Esophagus squamous epithelium (tissue), 5 donors: ENCODE data around the gene ARL6IP6. TPM values are rescaled to one million over a fixed set of nuclear protein-coding genes. Genes with fewer than 3 reads are reported as not detected.
"Not testable (repeated sequence)": the region's sequence is repeated elsewhere in the genome, so short reads cannot be mapped to it uniquely, and the experiment has no call there.

Source experiments
- DNase-seq: peaks from one replicate; lab custom pipeline; 2025; lab: John Stamatoyannopoulos, UW
- H3K27ac ChIP-seq, 4 donors: fragments of 200-600 bp; sonication (generic); one replicate each; pipeline ENCODE4 v1.5.1; 2016 to 2019; ENCODE audit warnings: mild to moderate bottlenecking in 1 of 4
- H3K27me3 ChIP-seq, 4 donors: fragments of 200-600 bp; sonication (generic); 1 replicate in 3 of 4; 2 replicates in 1 of 4; pipeline versions ENCODE4 v1.5.1 to v1.6.0; 2017 to 2021; ENCODE audit warnings: antibody characterized with exemption in 1 of 4
- H3K36me3 ChIP-seq, 3 donors: fragments of 200-600 bp; sonication (generic); one replicate each; pipeline ENCODE4 v1.5.1; 2016 to 2019
- H3K4me1 ChIP-seq, 3 donors: fragments of 200-600 bp; sonication (generic); one replicate each; pipeline ENCODE4 v1.5.1; 2017 to 2019
- H3K4me3 ChIP-seq, 4 donors: fragments of 200-600 bp; sonication (generic); 1 replicate in 3 of 4; 2 replicates in 1 of 4; pipeline ENCODE4 v1.5.1; 2016 to 2019; ENCODE audit warnings: mild to moderate bottlenecking in 2 of 4, moderate library complexity in 1 of 4
- H3K9me3 ChIP-seq, 3 donors: fragments of 200-600 bp; sonication (generic); one replicate each; pipeline ENCODE4 v1.5.1; 2016 to 2019
- CTCF ChIP-seq, 6 experiments: fragments of 450-650 bp in 4 of 6; fragments of 200-600 bp in 2 of 6; sonication (generic) in 2 of 6; IDR thresholded peaks; one replicate each; pipeline ENCODE4 v1.5.1; 2016 to 2019; ENCODE audit warnings: antibody characterized with exemption in 6 of 6, mild to moderate bottlenecking in 4 of 6, moderate library complexity in 4 of 6
- POLR2A ChIP-seq, 4 donors: fragments of 450-650 bp; IDR thresholded peaks; one replicate each; pipeline ENCODE4 v1.6.1; 2017; ENCODE audit warnings: antibody characterized with exemption in 4 of 4, mild to moderate bottlenecking in 4 of 4, moderate library complexity in 3 of 4
- WGBS, 2 donors: methylation state at CpG; one replicate each; pipeline ENCODE4 v1.1.5; 2018; 5-methylcytosine and 5-hydroxymethylcytosine counted together
- intact Hi-C: fragments of 100-400 bp; cut with DNase I; formaldehyde crosslinking; loops from one replicate; pipeline ENCODE4 v1.15.0; 2022
- total RNA-seq, 4 donors: library from RNA; depleted of rRNA; stranded (reverse); fragments of >200 nt; gene quantifications; one replicate each; pipeline ENCODE4 v1.1.0, GENCODE V29; 2016
- donor health status: DM: yes; HTN: yes; CAD: no.

Gene ARL6IP6
- total RNA-seq, 4 donors from 2014 or later, result 7.7 to 24.2 (median 19.0) TPM

DNA sequence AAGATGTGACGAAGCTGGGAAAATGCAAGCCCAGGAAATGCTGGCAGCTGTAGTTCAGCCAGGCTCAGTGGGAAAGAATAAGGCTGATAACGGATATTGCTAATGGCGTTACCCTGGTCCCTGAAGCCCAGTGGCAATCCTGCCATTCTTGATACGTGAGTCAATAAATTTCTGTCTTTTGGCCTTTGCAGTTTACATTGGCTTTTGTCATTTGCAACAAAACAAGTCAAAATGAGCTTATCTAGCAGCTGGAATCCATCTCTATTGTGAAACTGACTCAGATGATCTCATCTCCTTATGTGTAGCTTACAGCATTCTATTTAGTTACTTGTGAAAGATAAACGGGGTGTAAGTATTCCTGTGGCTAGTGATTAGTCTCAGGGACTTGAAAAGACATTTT is 43.8 kb downstream of the ARL6IP6 start:
- intact Hi-C loops, result no loop called here
- WGBS, 2 donors, result 68 to 72% methylated on average over 5 of the region's 5 CpGs
- no peaks in the 10 kb centered on the region for H3K9me3 ChIP-seq
- TF ChIP-seq POLR2A (IDR thresholded peaks at IDR 0.05) (no peak), CTCF (IDR thresholded peaks at IDR 0.05) (no peak)
- H3K27me3 ChIP-seq, result no peaks in the 10 kb centered on the region
- DNase-seq, result no peak
- no peak overlapping the region for H3K4me3 ChIP-seq
- peaks cover 0 to 66% (median 6%) of the 10 kb centered on the region in 3 donors for H3K36me3 ChIP-seq
- H3K27ac ChIP-seq, result peak overlapping the region in 2 of 4 donors; percentile 11 to 16
- no peaks in the 10 kb centered on the region for H3K4me1 ChIP-seq

DNA sequence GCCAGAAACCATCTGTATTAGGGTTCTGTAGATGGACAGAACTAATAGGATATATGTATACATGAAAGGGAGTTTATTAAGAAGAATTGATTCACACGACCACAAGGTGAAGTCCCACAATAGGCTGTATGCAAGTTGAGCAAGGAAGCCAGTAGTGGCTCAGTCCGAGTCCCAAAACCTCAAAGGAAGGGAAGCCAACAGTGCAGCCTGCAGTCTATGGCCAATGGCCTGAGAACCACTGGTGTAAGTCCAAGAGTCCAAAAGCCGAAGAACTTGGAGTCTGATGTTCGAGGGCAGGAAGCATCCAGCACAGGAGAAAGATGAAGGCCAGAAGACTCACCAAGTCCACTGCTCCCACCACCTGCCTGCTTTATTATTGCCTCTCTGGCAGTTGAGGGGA is 44.8 kb downstream of the ARL6IP6 start:
- DNase-seq, H3K4me1 ChIP-seq, H3K27ac ChIP-seq, H3K27me3 ChIP-seq, H3K9me3 ChIP-seq, H3K4me3 ChIP-seq, intact Hi-C loops: not testable (repeated sequence)
- H3K36me3 ChIP-seq, result peaks cover 0 to 56% (median 6%) of the 10 kb centered on the region in 3 donors
- 71 to 96% methylated on average over 4 of the region's 4 CpGs for WGBS, 2 donors

GRCh38 chr2:152763651-152764050 is 45.2 kb downstream of the ARL6IP6 start:
- H3K4me3 ChIP-seq, result no peak overlapping the region
- no peaks in the 10 kb centered on the region for H3K4me1 ChIP-seq
- H3K9me3 ChIP-seq, result no peaks in the 10 kb centered on the region
- H3K27ac ChIP-seq, result no peak overlapping the region
- intact Hi-C loops, result no loop called here
- no peaks in the 10 kb centered on the region for H3K27me3 ChIP-seq
- H3K36me3 ChIP-seq, result peaks cover 0 to 52% (median 6%) of the 10 kb centered on the region in 3 donors
- WGBS, 2 donors, result 69 to 88% methylated on average over 1 of the region's 1 CpG
- no peak for TF ChIP-seq POLR2A (IDR thresholded peaks at IDR 0.05)
- TF ChIP-seq CTCF (IDR thresholded peaks at IDR 0.05), result no peak
- DNase-seq, result no peak

GRCh38 chr2:152766928-152767327 is 48.5 kb downstream of the ARL6IP6 start:
- H3K27me3 ChIP-seq, result no peaks in the 10 kb centered on the region
- no peaks in the 10 kb centered on the region for H3K9me3 ChIP-seq
- no peak for DNase-seq
- H3K4me1 ChIP-seq, result no peaks in the 10 kb centered on the region
- H3K27ac ChIP-seq, result no peak overlapping the region
- intact Hi-C loops, result no loop called here
- no peak overlapping the region for H3K4me3 ChIP-seq
- 58 to 69% methylated on average over 1 of the region's 1 CpG for WGBS, 2 donors
- H3K36me3 ChIP-seq, result peaks cover 0 to 20% (median 0%) of the 10 kb centered on the region in 3 donors
- TF ChIP-seq POLR2A (IDR thresholded peaks at IDR 0.05) (no peak), CTCF (IDR thresholded peaks at IDR 0.05) (no peak)

DNA sequence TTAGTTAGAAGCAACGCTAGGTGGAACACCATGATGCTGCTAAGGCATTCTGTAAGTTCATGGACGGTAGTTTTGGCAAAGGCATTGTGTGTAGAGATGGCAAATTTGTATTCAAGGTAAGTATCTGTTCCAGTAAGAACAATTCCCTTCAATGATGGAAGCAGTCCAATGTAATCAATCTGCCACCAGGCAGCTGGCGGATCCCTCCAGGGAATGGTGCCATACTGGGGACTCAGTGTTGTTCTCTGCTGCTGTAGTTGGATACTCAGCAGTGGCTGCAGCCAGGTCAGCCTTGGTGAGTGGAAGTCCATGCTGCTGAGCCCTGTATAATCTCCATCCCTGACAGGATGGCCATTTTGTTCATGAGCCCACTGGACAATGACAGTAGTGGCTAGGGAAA is 62.8 kb downstream of the ARL6IP6 start:
- 49 to 72% methylated on average over 2 to 3 of the region's 3 CpGs for WGBS, 2 donors
- no peak for DNase-seq

More for the DNA sequence above, 62.8 kb downstream of the ARL6IP6 start:
- TF ChIP-seq POLR2A (IDR thresholded peaks at IDR 0.05) (no peak), CTCF (IDR thresholded peaks at IDR 0.05) (no peak)
- H3K36me3 ChIP-seq, result no peaks in the 10 kb centered on the region
- no peaks in the 10 kb centered on the region for H3K4me1 ChIP-seq
- intact Hi-C loops, result no loop called here
- no peak overlapping the region for H3K4me3 ChIP-seq
- no peaks in the 10 kb centered on the region for H3K27me3 ChIP-seq
- H3K9me3 ChIP-seq, result no peaks in the 10 kb centered on the region
- H3K27ac ChIP-seq, result no peak overlapping the region
